ENCODE results near the gene OTOG.

OTOG gene

GRCh38 chr11:17552392-17553248, 5.6 kb downstream of the OTOG start:
- FAIRE-seq (no peak), DNase-seq (ENCODE audit: insufficient read length, low spot score) (no peak)

GRCh38 chr11:17553249-17553546, 6.1 kb downstream of the OTOG start:
- FAIRE-seq (no peak), DNase-seq (ENCODE audit: insufficient read length, low spot score) (no peak)
- no peak for TF ChIP-seq CTCF (IDR thresholded peaks at IDR 0.05; ENCODE audit: insufficient read depth, missing control alignments)

More at GRCh38 chr11:17552392-17553248, 5.6 kb downstream of the OTOG start:
- TF ChIP-seq CTCF (IDR thresholded peaks at IDR 0.05; ENCODE audit: insufficient read depth, missing control alignments), result no peak

- DNase-seq (ENCODE audit: insufficient read length, low spot score) (no peak), FAIRE-seq (no peak)
- TF ChIP-seq CTCF (IDR thresholded peaks at IDR 0.05; ENCODE audit: insufficient read depth, missing control alignments), result no peak
These were observed 7.4 kb downstream of the OTOG start for GRCh38 chr11:17554487-17554886.

GRCh38 chr11:17556999-17557398, 9.9 kb downstream of the OTOG start:
- no peak for FAIRE-seq
- no peak for TF ChIP-seq CTCF (IDR thresholded peaks at IDR 0.05; ENCODE audit: insufficient read depth, missing control alignments)
- DNase-seq (ENCODE audit: insufficient read length, low spot score), result no peak

GRCh38 chr11:17558025-17558780, 11.1 kb downstream of the OTOG start:
- DNase-seq (ENCODE audit: insufficient read length, low spot score), result no peak
- TF ChIP-seq CTCF (IDR thresholded peaks at IDR 0.05; ENCODE audit: insufficient read depth, missing control alignments), result no peak
- FAIRE-seq, result no peak

GRCh38 chr11:17558916-17559315, 11.9 kb downstream of the OTOG start:
- no peak for FAIRE-seq
- TF ChIP-seq CTCF (IDR thresholded peaks at IDR 0.05; ENCODE audit: insufficient read depth, missing control alignments), result no peak
- DNase-seq (ENCODE audit: insufficient read length, low spot score), result no peak

Measured in D721Med (cell line).